Activated CD4-positive, alpha-beta T cell treated with anti-CD3 and anti-CD28 coated beads, Interleukin-2, Interleukin-6, amounts not matched to agents 100 ng/mL and 50 ng/mL, durations not matched to agents 16 hours and 8 hours (primary cell): Measurements from ENCODE around the gene MYO18B.

Source experiments
- DNase-seq: peaks from one replicate; pipeline ENCODE4 v3.0.0-alpha.2; 2020

MYO18B gene

GRCh38 chr22:25829808-25830777, 88.1 kb downstream of the MYO18B start:
- DNase-seq: no peak

- DNase-seq: no peak
These were observed 91.1 kb downstream of the MYO18B start for GRCh38 chr22:25833091-25833490.

- no peak for DNase-seq
These were observed 91.7 kb downstream of the MYO18B start for GRCh38 chr22:25833676-25834075.

- no peak for DNase-seq
These were observed 92.5 kb downstream of the MYO18B start for GRCh38 chr22:25834490-25834889.

- no peak for DNase-seq
These were observed 93.4 kb downstream of the MYO18B start for GRCh38 chr22:25835348-25835747.

- no peak for DNase-seq
These were observed 95.4 kb downstream of the MYO18B start for GRCh38 chr22:25837288-25837900.

- no peak for DNase-seq
These were observed 97.2 kb downstream of the MYO18B start for GRCh38 chr22:25838960-25839741.

- DNase-seq: no peak
These were observed 97.8 kb downstream of the MYO18B start for GRCh38 chr22:25839755-25840154.

- no peak for DNase-seq
These were observed 98.2 kb downstream of the MYO18B start for GRCh38 chr22:25840167-25840566.

- no peak for DNase-seq
These were observed 98.9 kb downstream of the MYO18B start for GRCh38 chr22:25840891-25841290.

GRCh38 chr22:25841775-25842174, 99.8 kb downstream of the MYO18B start:
- no peak for DNase-seq

- DNase-seq: no peak
These were observed 101.8 kb downstream of the MYO18B start for GRCh38 chr22:25843660-25844405.

GRCh38 chr22:25844601-25845000, 102.6 kb downstream of the MYO18B start:
- DNase-seq: no peak

GRCh38 chr22:25845985-25846745, 104.2 kb downstream of the MYO18B start:
- DNase-seq: peak; percentile 45

- DNase-seq: no peak
These were observed 105.5 kb downstream of the MYO18B start for GRCh38 chr22:25847451-25847850.

GRCh38 chr22:25848954-25849353, 107.0 kb downstream of the MYO18B start:
- no peak for DNase-seq

- no peak for DNase-seq
These were observed 107.5 kb downstream of the MYO18B start for GRCh38 chr22:25849522-25849921.

- DNase-seq: no peak
These were observed 110.2 kb downstream of the MYO18B start for GRCh38 chr22:25852223-25852622.

GRCh38 chr22:25853078-25853477, 111.1 kb downstream of the MYO18B start:
- DNase-seq: peak; percentile 18

- peak; percentile 3 for DNase-seq
These were observed 111.7 kb downstream of the MYO18B start for GRCh38 chr22:25853501-25854284.

- DNase-seq: no peak
These were observed 127.8 kb downstream of the MYO18B start for GRCh38 chr22:25869771-25870170.
